Nucleus accumbens (tissue), 56 donors: ENCODE data around the gene TNNT1.

Experiments
- DNase-seq, 56 donors: peaks; one replicate each; lab custom pipeline; 2025; lab: John Stamatoyannopoulos, UW

The TNNT1 gene

GRCh38 chr19:55092423-55093318 lies 56.3 kb downstream of the TNNT1 start:
- no peak for DNase-seq

- no peak for DNase-seq
These were observed 57.1 kb downstream of the TNNT1 start for GRCh38 chr19:55091955-55092354.

- DNase-seq, result no peak
These were observed 57.7 kb downstream of the TNNT1 start for GRCh38 chr19:55091126-55091910.

GRCh38 chr19:55090564-55090963 lies 58.4 kb downstream of the TNNT1 start:
- DNase-seq, result no peak

- DNase-seq, result no peak
These were observed 59.6 kb downstream of the TNNT1 start for GRCh38 chr19:55089342-55089944.

- DNase-seq, result peak in 45 of 56 donors; percentile 1 to 82 (median 34)
These were observed 60.3 kb downstream of the TNNT1 start for GRCh38 chr19:55088543-55089341.

- DNase-seq, result no peak
These were observed 61.0 kb downstream of the TNNT1 start for GRCh38 chr19:55088021-55088451.

GRCh38 chr19:55087542-55087901 lies 61.5 kb downstream of the TNNT1 start:
- no peak for DNase-seq

GRCh38 chr19:55086730-55087541 lies 62.1 kb downstream of the TNNT1 start:
- peak in 52 of 56 donors; percentile 25 to 89 (median 66) for DNase-seq

- no peak for DNase-seq
These were observed 62.9 kb downstream of the TNNT1 start for GRCh38 chr19:55085923-55086715.

GRCh38 chr19:55084416-55084815 lies 64.6 kb downstream of the TNNT1 start:
- DNase-seq, result no peak

- no peak for DNase-seq
These were observed 65.8 kb downstream of the TNNT1 start for GRCh38 chr19:55083004-55083850.
